ENCODE data around the gene TMEM234.
"Not testable (repeated sequence)": the region's sequence is repeated elsewhere in the genome, so short reads cannot be mapped to it uniquely, and the experiment has no call there.

TMEM234 gene

DNA sequence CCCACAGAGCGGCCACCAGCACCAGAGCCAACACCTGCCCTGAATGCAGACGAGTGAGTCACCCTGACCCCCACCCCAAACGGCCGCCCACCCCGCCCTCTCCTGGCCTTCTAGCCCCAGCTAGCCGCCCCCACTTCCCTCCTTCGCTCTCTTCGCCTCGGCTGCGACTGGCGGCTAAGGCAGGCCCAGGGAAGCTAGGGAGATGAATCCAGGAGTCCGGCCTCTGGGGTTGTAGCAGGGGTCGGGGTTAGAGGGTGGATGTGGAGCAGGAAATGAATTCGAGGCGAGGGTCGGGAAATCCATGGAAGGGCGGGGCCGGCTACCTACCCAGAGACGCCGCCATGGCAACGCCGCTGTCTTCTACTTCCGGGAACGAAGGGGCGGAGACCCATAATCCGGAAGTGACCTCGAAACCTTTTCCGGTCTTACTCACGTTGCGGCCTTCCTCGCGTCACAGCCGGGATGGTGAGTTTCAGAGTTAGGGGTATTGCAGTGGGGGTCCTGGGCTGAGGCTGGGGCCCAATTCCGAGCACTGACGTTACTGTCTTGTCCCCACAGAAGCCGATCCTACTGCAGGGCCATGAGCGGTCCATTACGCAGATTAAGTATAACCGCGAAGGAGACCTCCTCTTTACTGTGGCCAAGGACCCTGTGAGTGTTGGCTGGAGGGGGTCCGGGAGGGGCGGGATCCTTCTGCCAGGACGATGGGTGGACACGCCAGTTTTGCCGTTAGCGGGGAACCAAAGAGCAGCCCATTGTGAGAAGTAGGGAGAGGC lies at the start of gene TMEM234, which contains the start of gene EIF3I:
Gene TMEM234 (minus strand): TSS at position 374 of the 776 bp plus-strand sequence. CDS start 31 bp downstream, at position 343.
Gene EIF3I (plus strand): TSS at position 428 of the 776 bp plus-strand sequence. CDS start 35 bp downstream, at position 463.
- peak; percentile 74 for DNase-seq

DNA sequence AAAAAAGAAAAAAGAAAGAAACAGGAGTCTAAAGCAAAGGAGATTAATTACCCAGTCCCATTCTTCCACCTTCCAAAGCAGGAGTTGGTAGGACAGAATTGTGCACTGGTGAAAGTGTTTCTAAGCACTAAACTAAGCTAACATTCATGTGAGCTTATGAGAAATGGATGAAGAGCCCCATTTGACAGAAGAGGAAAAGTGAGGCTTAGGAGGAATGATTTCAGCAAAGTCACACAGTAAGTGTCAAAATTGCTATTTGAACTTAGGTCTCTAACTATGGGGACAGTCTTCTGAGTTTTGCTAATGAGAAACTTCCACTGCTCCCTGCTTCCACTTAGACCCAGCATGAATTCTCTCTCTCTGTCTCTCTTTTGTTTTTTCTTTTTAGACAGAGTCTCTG lies 47.6 kb upstream of the TMEM234 start:
- DNase-seq, result no peak

DNA sequence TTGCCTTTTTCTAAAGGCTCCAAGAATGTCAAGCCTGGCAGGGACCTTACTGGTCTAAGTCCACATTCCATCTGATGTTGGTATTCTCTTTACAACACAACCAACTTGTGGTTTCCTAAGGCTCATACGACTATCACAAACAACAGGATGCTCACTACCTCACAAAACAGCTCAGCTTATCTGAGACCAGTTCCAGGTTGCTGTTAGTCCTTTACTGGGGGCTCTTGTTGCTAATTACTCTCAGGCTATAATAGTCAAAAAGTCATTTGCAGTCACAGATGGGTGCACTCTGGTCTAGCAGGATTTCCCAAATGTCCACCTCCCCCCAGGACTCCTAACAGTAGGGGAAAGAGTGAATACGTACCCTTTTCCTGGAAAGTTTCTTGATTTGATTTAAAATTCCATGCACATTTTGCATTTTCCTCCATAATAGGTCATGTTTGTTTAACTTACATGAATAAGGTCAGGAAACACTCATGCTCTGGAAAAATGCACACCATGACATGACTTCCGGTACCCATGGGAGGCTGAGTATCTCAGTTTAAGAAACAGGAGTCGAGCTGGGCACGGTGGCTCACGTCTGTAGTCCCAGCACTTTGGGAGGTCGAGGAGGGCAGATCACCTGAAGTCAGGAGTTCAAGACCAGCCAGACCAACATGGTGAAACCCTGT lies 44.9 kb upstream of the TMEM234 start:
- no peak for DNase-seq

DNA sequence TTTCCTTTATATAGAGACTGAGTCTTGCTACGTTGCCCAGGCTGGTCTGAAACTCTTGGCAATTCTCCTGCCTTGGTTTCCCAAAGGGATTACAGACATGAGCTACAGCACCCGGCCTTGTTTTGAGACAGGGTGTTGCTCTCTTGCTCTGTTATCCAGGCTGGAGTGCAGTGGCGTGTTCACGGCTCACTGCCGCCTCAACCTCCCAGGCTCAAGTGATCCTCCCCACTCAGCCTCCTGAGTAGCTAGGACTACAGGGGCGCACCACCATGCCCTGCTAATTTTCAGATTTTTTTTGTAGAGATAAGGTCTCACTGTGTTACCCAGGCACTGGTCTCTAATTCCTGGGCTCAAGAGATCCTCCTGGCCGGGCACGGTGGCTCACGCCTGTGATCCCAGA lies 43.7 kb upstream of the TMEM234 start:
- no peak for DNase-seq

DNA sequence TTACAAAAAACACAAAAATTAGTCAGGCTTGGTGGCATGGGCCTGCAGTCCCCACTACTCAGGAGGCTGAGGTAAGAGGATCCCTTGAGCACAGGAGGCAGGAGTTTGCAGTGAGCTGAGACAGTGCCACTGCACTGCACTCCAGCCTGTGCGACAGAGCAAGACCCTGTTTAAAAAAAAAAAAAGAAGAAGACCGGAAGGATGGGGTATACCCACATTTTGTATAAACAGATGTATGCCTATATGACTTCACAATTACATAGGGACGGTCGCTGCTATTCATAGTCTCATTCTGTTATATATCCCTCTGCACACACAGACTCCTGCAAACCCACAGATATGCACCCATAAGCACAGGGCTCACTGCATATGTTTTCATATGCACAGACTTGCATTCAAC lies 41.6 kb upstream of the TMEM234 start:
- DNase-seq, result no peak

DNA sequence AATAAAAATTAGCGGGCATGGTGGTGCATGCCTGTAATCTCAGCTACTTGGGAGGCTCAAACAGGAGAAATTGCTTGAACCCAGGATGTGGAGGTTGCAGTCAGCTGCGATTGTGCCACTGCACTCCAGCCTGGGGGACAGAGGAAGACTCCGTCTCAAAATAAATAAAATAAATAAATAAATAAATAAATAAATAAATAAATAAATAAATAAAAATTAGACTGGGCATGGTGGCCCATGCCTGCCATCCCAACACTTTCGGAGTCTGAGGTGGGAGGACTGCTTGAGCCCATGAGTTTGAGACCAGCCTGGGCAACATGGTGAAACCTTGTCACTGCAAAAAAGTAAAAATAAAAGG lies 41.1 kb upstream of the TMEM234 start:
- DNase-seq, result not testable (repeated sequence)

DNA sequence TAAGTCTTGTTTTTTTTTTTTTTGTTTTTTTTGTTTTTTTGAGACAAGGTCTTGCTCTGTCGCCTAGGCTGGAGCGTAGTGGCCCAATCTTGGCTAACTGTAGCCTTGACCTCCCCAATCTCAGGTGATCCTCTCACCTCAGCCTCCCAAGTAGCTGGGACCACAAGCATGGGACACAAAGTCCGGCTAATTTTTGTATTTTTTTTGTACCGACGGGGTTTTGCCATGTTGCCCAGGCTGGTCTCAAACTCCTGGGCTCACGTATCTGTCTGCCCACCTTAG lies 35.0 kb upstream of the TMEM234 start:
- no peak for DNase-seq

DNA sequence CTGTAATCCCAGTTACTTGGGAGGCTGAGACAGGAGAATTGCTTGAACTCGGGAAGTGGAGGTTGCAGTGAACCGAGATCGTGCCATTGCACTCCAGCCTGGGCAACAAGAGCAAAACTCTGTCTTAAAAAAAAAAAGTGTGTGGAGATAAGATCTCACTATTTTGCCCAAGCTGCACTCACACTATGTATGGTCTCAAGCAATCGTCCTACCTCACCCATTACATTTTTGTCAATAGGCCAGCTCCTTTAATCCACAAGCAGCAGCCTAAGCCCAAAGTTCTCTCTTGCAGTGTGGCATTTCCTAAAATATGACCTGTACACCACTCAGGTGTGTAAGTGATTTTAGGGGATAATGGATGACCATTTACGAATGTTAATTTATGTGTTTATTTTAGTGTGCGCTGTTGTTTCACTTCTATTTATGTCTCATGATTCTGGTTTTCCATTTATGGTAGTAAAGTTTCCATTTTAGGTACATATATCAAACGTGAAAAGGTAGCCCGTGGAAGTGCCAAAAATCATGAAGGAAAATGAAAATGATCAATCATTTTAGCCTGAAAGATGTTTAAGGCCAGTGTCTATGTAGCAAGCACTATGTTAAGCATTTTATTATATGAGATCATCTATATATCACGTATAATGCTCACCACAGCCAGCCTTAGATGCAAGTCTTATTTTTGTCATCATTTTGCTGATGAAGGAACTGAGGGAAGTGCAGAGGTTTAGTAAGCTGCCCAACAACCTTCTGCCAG lies 34.5 kb upstream of the TMEM234 start:
- no peak for DNase-seq

DNA sequence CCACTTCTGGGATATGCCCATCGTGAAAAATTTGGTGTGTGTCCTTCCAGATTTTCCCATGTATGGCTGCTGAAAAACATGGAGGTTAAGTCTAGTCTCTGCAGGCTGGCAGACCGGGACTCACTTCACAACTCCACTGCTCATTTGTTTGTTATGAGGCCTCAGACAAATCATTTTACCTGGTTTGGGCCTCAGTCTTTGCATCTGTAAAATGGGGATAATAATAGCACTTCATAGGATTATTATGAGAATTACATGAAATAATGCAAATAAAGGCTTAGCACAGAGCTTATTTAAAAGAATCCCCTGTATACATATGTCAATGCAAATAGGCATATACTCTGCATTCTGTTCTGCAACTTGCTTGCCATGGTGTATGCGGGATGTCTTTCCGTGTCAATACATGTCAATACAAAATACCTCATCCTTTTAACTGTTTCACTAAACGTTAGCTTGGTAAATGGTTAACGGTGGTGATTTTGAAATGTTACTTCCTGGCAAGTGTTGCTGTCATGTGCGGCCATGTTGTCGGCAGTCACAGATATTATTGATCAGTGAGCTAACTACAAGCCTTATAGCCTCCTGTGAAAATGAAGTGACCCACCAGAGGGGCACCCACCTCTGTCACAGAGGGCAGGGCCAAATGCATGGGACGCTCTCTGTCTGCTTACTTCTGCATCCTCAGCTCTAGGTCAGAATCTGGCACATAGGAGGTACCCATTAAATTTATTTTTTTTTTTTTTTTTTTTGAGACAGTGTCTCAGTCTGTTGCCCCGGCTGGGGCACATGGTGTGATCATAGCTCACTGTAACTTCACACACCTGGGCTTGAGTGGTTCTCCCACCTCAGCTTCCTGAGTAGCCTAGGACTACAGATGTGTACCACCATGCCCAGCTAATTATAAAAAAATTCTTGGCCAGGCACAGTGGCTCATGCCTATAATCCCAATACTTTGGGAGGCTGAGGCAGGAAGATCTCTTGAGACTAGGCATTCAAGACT lies 33.2 kb upstream of the TMEM234 start:
- no peak for DNase-seq

DNA sequence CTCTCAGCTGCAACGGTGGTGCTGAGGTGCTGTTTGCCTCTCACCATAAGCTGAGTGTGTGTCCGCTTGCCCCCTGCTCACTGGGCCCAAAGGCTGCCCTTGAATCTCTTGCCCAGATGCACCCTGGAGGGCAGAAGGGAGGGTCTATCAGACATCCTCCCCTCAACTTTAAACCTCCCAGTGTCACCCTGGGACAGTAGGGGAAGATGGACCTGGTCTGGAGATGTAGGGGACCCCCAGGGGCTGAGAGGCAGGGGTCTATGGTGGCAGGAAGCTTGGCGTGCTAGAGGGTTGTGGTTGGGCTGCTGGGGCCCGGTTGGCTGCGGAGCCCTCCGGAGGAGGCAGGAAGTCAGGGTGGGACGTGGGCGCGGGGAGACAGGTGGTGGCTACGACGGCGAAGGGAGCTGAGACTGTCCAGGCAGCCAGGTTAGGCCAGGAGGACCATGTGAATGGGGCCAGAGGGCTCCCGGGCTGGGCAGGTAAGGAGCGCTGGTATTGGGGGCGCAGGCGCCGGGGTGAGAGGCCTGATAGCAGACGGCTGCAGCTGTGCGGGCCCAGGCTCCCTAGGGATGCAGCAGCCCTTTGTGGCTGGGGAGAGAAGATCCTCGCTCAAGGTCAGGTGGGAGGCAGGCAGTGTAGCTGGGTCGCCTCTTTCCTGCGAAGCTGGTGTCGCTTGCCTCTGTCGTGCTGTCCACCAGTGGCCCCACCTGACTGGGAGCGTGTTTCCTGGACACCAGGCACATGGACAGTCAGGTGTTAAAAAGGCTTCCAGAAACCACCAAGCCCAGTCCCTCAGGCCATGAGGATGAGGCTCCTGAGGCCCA lies 29.0 kb upstream of the TMEM234 start, which contains the start of gene LCK:
Gene LCK (plus strand): TSS at position 373 of the 824 bp plus-strand sequence. CDS start 23,065 bp downstream, outside the sequence.
- no peak for DNase-seq

DNA sequence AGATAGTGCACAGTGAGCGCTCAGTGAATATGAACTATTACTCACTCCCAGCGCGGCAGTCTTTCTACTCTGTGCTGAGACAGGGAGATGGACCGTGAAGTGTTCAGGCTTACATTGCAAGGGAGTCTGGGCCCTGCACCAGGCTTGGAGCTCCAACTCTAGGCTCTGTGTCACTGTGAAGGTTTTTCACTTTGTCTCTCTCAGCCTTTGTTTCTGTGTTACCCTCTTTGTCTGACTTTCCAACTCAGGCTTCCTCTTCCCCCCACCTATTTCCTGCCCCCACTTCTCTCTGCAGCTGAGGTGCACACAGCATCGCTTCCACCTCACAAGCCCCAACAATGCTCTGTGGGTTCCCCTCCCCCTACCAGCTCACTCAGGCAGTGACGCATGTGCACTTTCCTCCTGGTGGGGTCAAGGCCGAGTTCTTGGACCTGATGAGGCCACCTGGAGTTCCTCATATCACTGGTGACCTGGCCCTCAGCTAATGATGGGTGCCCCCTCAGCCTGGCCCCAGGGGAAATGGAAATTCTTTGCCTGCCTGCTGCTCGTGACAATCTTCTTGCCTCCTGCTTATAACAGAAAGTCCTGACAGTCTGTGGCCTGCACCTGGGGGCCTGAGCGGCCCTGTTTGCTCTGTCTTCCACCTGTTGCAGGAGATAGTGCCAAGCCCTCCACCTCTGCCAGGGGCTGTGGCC lies 27.8 kb upstream of the TMEM234 start:
- DNase-seq, result no peak

DNA sequence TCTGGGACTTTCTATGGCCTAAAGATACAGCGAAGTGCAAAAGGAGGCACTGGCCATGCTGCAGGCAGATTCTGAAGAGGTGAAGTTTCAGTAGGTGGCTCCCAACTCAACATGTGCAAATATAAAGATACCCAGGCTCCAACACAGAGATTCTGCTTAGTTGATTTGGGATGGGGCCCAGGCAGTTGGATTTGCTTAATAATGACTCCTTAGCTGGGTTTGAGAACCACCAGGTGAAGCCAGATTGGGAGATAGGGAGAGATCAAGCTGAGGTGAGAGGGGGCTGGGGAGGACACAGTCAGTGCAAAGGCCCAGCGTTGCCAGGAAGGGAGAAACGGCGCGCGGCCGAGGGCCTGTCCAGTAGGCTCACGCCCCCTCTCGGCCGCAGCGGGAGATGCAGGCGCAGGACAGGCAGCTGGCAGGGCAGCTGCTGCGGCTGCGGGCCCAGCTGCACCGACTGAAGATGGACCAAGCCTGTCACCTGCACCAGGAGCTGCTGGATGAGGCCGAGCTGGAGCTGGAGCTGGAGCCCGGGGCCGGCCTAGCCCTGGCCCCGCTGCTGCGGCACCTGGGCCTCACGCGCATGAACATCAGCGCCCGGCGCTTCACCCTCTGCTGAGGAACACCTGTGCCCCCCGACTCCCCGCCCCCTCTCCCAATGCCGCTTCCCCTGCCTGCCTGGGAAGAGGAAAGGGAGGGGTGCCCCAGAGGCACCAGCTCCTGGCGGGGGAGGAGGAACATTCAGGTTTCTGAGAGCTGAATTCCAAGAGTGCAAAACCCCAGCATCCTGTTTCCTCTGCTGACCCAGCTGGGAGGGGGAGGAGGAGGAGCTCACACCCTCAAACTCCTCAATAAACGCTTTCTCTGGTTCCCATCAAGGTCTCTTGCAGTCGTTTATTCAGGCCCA lies 26.1 kb upstream of the TMEM234 start:
- peak; percentile 66 for DNase-seq

DNA sequence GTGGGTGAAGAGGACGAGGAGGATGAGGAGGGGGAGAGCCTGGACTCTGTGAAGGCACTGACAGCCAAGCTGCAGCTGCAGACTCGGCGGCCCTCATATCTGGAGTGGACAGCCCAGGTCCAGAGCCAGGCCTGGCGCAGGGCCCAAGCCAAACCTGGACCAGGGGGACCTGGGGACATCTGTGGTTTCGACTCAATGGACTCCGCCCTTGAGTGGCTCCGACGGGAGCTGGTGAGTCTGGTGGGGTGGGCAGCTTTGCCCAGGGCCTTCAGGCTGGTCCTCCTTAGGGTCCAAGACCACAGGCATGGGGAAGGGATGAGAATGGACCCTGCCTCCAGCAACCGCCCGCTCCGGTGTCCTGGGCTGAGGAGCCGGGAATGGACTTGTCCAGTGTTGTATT lies 25.3 kb upstream of the TMEM234 start:
- DNase-seq, result no peak

DNA sequence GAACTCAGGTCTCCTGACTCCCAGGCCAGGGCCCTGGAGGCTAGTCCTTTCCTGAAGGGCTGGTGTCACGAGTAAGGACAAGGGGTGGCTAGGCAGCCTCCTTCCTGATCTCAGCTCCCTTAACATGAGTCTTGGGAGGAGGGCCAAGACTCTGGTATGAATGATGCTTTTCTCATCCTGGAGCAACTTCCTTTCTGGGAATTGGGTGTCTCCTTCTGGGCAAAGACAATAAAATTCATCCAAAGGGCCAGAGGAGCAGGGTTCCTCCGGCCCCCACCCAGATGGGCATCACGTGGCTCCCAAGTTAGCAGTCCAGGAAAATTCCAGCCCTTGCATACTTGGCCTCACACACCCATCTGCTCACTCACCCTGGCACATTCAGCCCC lies 24.7 kb upstream of the TMEM234 start, which contains the start of gene FAM167B:
Gene FAM167B (plus strand): TSS at position 335 of the 386 bp plus-strand sequence. CDS start 200 bp downstream, outside the sequence.
- DNase-seq, result no peak

DNA sequence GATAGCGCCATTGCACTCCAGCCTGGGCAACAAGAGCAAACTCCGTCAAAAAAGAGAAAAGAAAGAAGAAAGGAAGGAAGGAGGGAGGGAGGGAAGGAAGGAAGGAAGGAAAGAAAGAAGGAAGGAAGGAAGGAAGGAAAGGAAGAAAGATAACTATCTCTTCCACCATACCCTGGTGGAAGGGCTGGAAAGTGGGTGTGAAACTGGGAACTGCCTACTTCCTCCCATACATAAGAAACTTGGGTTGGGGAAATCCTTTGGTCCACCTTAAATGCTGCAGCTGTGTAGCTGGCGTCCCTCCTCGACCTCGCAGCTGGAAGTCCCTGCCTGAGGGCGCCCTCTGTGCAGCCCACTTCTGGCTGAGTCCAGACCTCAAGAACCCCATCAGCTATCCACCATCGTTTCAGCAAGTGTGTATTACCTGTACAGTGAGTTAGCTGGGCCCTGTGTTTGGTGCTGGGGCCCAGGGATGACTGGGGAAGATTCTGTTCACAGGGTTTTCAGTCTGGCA lies 20.2 kb upstream of the TMEM234 start:
- no peak for DNase-seq

DNA sequence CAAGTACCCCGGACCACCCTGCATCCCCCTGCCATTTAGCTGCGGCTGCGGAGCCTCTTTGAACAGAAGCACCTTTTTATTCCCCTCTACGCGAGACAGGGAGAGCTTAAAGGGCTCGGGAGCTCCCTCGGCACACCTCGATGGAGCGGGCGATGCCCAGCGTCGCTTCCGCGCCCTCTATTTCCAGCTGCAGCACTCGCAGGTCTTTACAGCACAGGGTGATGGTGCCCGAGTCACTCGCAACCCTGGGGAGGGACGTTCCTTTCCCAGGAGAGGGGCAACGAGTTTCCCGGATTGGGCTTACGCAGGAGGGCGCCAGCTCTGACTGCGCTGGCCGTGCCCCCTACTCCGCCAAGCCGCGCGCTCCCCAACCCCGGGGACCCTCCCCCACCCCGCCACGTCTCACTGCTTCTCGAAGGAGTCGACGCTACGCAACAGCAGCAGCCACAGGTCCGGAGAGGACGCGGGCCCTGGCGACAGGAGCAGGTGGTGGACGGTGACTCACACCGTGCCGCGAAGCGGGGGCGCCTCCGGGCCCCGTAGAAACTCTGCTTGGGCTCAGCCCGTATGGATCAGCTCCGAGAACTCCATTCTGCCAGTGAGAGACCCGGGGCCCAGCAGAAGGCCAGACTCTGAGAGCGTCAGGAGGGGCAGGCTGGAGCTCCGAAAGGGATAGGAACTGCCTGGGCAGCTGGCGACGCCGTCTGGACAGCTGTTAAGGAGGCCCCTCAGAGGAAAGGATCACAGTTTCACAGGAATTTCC lies 19.0 kb upstream of the TMEM234 start:
- DNase-seq, result no peak

DNA sequence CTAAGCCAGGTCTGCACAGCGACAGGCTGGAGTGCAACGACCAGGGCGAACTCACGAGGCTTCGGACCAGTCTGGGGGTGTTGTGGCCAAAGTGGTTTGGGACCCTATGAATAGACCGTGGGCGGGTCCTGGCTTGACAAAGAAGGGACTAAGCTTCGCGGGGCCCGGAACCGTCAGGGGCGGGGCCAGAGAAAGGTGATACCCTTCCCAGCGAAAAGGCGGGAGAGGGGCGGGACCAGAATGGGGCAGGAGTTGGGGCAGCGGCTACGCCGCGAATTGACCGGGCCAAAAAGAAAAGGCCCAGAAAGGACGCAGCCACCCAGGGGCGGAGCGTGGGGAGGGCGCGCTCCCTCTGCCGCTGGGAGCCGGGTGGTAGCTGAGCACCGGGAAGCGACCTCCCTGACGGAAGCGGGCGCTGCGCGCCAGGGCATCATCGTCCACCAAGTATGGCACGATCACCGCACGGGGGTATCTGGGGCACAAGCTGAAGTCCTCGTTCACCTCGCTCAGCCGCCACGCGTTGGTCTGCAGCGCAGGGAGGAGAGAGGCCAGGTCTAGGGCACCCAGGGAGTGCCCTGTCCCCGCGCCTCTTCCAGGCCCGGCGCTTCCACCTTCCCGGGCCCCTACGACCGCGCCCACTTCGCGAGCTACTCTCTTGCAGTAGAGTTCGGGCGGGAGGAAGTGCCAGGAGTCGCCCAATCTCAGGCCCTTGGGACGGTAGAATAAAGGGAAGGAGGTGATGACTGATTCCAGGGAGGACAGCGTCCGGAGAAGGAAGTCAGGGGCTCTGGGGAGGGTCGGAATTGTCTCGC lies 18.2 kb upstream of the TMEM234 start:
- DNase-seq, result peak; percentile 9

DNA sequence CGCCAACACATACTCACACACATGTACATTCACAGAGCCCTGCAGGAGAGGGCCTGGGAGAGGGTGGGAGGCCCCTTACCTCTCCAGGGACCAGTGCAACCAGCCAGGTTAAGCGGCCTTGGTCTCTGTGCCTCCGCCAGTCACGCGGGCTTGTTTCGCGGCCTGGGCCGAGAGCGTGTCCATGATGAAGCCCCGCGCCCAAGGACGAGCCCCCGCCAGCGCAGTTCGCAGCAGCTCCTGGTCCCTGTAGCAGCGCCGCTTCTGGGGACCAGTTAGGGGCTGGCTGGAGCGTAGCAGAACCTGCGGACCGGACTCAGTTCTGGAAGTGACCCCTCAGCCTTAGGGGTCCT lies 17.6 kb upstream of the TMEM234 start:
- no peak for DNase-seq

Data from NCI-H2081 treated with DMSO at 0.1 percent for 48 hours (cell line).